HG03103 (cell line): Measurements from ENCODE around the gene RXRA.

Experiments
- ATAC-seq: cut with Tn5 transposase; IDR thresholded peaks from one replicate; pipeline ENCODE4 v1.9.1; 2021; ENCODE audit warnings: low read depth; ENCODE audit not compliant: unreplicated experiment

Gene RXRA

GRCh38 chr9:134349936-134350335 lies 23.7 kb downstream of the RXRA start:
- ATAC-seq = no peak

- ATAC-seq = no peak
These were observed 24.2 kb downstream of the RXRA start for GRCh38 chr9:134350416-134350994.

GRCh38 chr9:134351606-134352176 lies 25.4 kb downstream of the RXRA start:
- no peak for ATAC-seq

- no peak for ATAC-seq
These were observed 26.1 kb downstream of the RXRA start for GRCh38 chr9:134352247-134352933.

GRCh38 chr9:134353539-134353938 lies 27.3 kb downstream of the RXRA start:
- no peak for ATAC-seq

- no peak for ATAC-seq
These were observed 28.9 kb downstream of the RXRA start for GRCh38 chr9:134355158-134355557.

- no peak for ATAC-seq
These were observed 29.5 kb downstream of the RXRA start for GRCh38 chr9:134355561-134356279.

GRCh38 chr9:134356496-134357470 lies 30.5 kb downstream of the RXRA start:
- no peak for ATAC-seq

GRCh38 chr9:134357631-134358025 lies 31.4 kb downstream of the RXRA start:
- no peak for ATAC-seq

- no peak for ATAC-seq
These were observed 31.9 kb downstream of the RXRA start for GRCh38 chr9:134358026-134358661.

- no peak for ATAC-seq
These were observed 32.5 kb downstream of the RXRA start for GRCh38 chr9:134358662-134359319.

- ATAC-seq = no peak
These were observed 33.4 kb downstream of the RXRA start for GRCh38 chr9:134359493-134360179.

- ATAC-seq = no peak
These were observed 34.0 kb downstream of the RXRA start for GRCh38 chr9:134360180-134360759.

- ATAC-seq = no peak
These were observed 34.6 kb downstream of the RXRA start for GRCh38 chr9:134360897-134361296.

GRCh38 chr9:134361426-134361825 lies 35.2 kb downstream of the RXRA start:
- no peak for ATAC-seq

- no peak for ATAC-seq
These were observed 35.7 kb downstream of the RXRA start for GRCh38 chr9:134361843-134362414.

GRCh38 chr9:134363450-134363849 lies 37.2 kb downstream of the RXRA start:
- no peak for ATAC-seq
